Endothelial cell of umbilical vein (primary cell): ENCODE data around the gene RETREG2. TPM values are rescaled to one million over a fixed set of nuclear protein-coding genes. Genes with fewer than 3 reads are reported as not detected.

Experiments
- BruUV-seq: library from RNA; stranded (reverse); fragments of 400-500 nt; replicated peaks from 2 replicates; lab custom pipeline; 2021; lab: Mats Ljungman, UMichigan
- CTCF ChIA-PET: fragments of 300-600, 350-600 bp; sonication (Branson Sonifier 250); formaldehyde crosslinking; loops from one replicate; lab custom pipeline; 2021; ENCODE audit warnings: antibody characterized with exemption, inconsistent platforms; lab: Charles Lee
- POLR2A ChIA-PET: fragments of 300-600, 350-600 bp; sonication (Branson Sonifier 250); formaldehyde crosslinking; loops from one replicate; lab custom pipeline; 2021; ENCODE audit warnings: antibody characterized with exemption, inconsistent platforms; lab: Charles Lee
- DNase-seq: peaks from one replicate; pipeline ENCODE4 v3.0.0-alpha.2; 2011; ENCODE audit warnings: low read depth, low spot score
- FAIRE-seq: peaks from 2 replicates; lab custom pipeline; 2011; peaks lifted over from hg19 to GRCh38; lab: Jason Lieb, UNC
- H2AFZ ChIP-seq: 2 replicates; pipeline ENCODE4 v1.6.0; 2012; ENCODE audit warnings: low read depth, low read length, control low read depth, inconsistent platforms
- H3K27ac ChIP-seq: 2 replicates; pipeline ENCODE4 v1.5.1; 2011; ENCODE audit warnings: low read depth, mild to moderate bottlenecking, control low read depth, low read length, moderate library complexity; ENCODE audit not compliant: insufficient read depth
- H3K27me3 ChIP-seq, 2 experiments: 2 replicates each; pipeline versions ENCODE4 v1.6.0 to v1.6.1; 2011; ENCODE audit warnings: low read length in 2 of 2, mixed read lengths in 1 of 2; ENCODE audit not compliant: control insufficient read depth in 2 of 2, insufficient read depth in 2 of 2
- H3K36me3 ChIP-seq, 2 experiments: 2 replicates in 1 of 2; 3 replicates in 1 of 2; pipeline ENCODE4 v1.5.1; 2011; ENCODE audit warnings: low read length in 2 of 2, mild to moderate bottlenecking in 1 of 2, moderate library complexity in 1 of 2; ENCODE audit not compliant: control insufficient read depth in 2 of 2, insufficient read depth in 2 of 2; ENCODE audit errors: extremely low read depth in 1 of 2
- H3K4me1 ChIP-seq: 3 replicates; pipeline ENCODE4 v1.5.1; 2011; ENCODE audit warnings: mild to moderate bottlenecking, low read length; ENCODE audit not compliant: control insufficient read depth, insufficient read depth; ENCODE audit errors: extremely low read depth
- H3K4me2 ChIP-seq: 2 replicates; pipeline ENCODE4 v1.6.1; 2011; ENCODE audit warnings: low read length, control low read depth, mixed read lengths; ENCODE audit not compliant: insufficient read depth
- H3K4me3 ChIP-seq, 3 experiments: fragments of 200-600 bp in 1 of 3; sonication (generic), shearing (Covaris generic) in 1 of 3; replicated peaks in 1 of 3; 2 replicates each; pipeline ENCODE4 v1.5.1; 2011 to 2016; ENCODE audit warnings: control low read depth in 3 of 3, low read length in 3 of 3, mild to moderate bottlenecking in 2 of 3, inconsistent platforms in 1 of 3, low read depth in 1 of 3, moderate library complexity in 1 of 3; ENCODE audit not compliant: insufficient read depth in 1 of 3
- H3K79me2 ChIP-seq: 2 replicates; pipeline ENCODE4 v1.6.0; 2012; ENCODE audit warnings: low read length, inconsistent platforms; ENCODE audit not compliant: control insufficient read depth, insufficient read depth
- H3K9ac ChIP-seq: replicated peaks from 2 replicates; pipeline ENCODE3; 2011; ENCODE audit warnings: low read length, control low read depth; ENCODE audit not compliant: insufficient read depth; ENCODE audit errors: extremely low read depth
- H3K9me1 ChIP-seq: replicated peaks from 3 replicates; pipeline ENCODE4 v1.6.0; 2011; ENCODE audit warnings: mild to moderate bottlenecking, low read length; ENCODE audit not compliant: control insufficient read depth, insufficient read depth; ENCODE audit errors: extremely low read depth
- H3K9me3 ChIP-seq: replicated peaks from 2 replicates; pipeline ENCODE4 v1.5.1; 2012; ENCODE audit warnings: low read length, inconsistent platforms; ENCODE audit not compliant: control insufficient read depth, insufficient read depth
- H4K20me1 ChIP-seq: replicated peaks from 2 replicates; pipeline ENCODE3; 2011; ENCODE audit warnings: mild to moderate bottlenecking, low read length; ENCODE audit not compliant: control insufficient read depth, insufficient read depth; ENCODE audit errors: extremely low read depth
- EZH2 ChIP-seq: IDR thresholded peaks from 2 replicates; pipeline ENCODE4 v1.6.1; 2012; ENCODE audit warnings: borderline replicate concordance, low read depth, mild to moderate bottlenecking, moderate library complexity, low read length, inconsistent platforms; ENCODE audit not compliant: severe bottlenecking
- JUN ChIP-seq: IDR thresholded peaks from 2 replicates; pipeline ENCODE4 v1.6.1; 2011; ENCODE audit warnings: borderline replicate concordance, low read depth; ENCODE audit not compliant: insufficient read length, insufficient read depth
- MAX ChIP-seq: IDR thresholded peaks from 2 replicates; pipeline ENCODE4 v1.6.1; 2011; ENCODE audit not compliant: insufficient read depth, insufficient read length
- dilution Hi-C: fragments of 300-500 bp; cut with MboI; formaldehyde crosslinking; loops from one replicate; pipeline ENCODE4 v1.15.0; 2019; ENCODE audit warnings: low sequenced_read_pairs; ENCODE audit not compliant: extremely low pct_ligation_motif_present
- intact Hi-C: fragments of 100-400 bp; cut with micrococcal nuclease; formaldehyde crosslinking; loops from one replicate; pipeline ENCODE4 v1.10.0; 2022
- polyA plus RNA-seq, 4 experiments: library from polyadenylated mRNA; depleted of rRNA in 3 of 4; stranded (reverse) in 3 of 4; unstranded in 1 of 4; fragments of >200 nt; gene quantifications; 2 replicates each; pipeline versions ENCODE4 v1.2.1 to v1.2.3, GENCODE V29; 2011 to 2012; ENCODE audit warnings: missing spikeins in 1 of 4
- total RNA-seq: library from RNA; stranded (reverse); gene quantifications from 2 replicates; pipeline ENCODE4 v1.2.3, GENCODE V29; 2021
- TF ChIP-seq, protein P1 (sequence below), 2 donors: IDR thresholded peaks; 1 replicate in 1 of 2; 2 replicates in 1 of 2; pipeline ENCODE4 v1.5.1; 2011; ENCODE audit warnings: low read length in 2 of 2, mild to moderate bottlenecking in 2 of 2, moderate library complexity in 2 of 2, control low read depth in 1 of 2, inconsistent platforms in 1 of 2, low read depth in 1 of 2; ENCODE audit not compliant: insufficient read depth in 1 of 2; ENCODE audit errors: extremely low read depth in 1 of 2

The RETREG2 gene
- total and polyA plus RNA-seq, 2 donors (not counting 3 experiments of a cell fraction or from before 2014, with no cell fraction given): 59.5 to 76.1 TPM

GRCh38 chr2:219171231-219171651 lies 6.8 kb upstream of the RETREG2 start:
- Histone ChIP-seq H3K4me1 (no peaks in the 10 kb centered on the region), H3K9me3 (no peaks in the 10 kb centered on the region), H3K9ac (no peak overlapping the region), H3K4me3 (no peak overlapping the region), H3K27ac (no peak overlapping the region), H3K9me1 (no peaks in the 10 kb centered on the region), H3K4me2 (no peak overlapping the region), H3K79me2 (peaks cover 5% of the 10 kb centered on the region), H3K36me3 (peaks cover 0 to 19% of the 10 kb centered on the region in 2 experiments), H3K27me3 (no peaks in the 10 kb centered on the region), H4K20me1 (peaks cover 3% of the 10 kb centered on the region), H2AFZ (no peak overlapping the region)
- DNase-seq: peak; percentile 76
- FAIRE-seq: peak; percentile 78
- ChIA-PET CTCF (interaction anchor here (0.6 to 5.2 kb wide), 19 partner anchors 10 to 180 kb away, joined by 3 to 32 read pairs (median 5); partner anchors contain the start of genes ABCB6, ANKZF1, GLB1L and NHEJ1), POLR2A (interaction anchor here (0.6 kb wide), 2 partner anchors 16 to 40 kb away, joined by 4 to 7 read pairs; no protein-coding TSS in a partner anchor)
- intact Hi-C loops (loop anchor here (1.0 kb wide), 3 partner anchors 11 to 127 kb away; partner anchors contain the start of gene NHEJ1), dilution Hi-C loops (no loop called here)
- TF ChIP-seq, protein P1, sequence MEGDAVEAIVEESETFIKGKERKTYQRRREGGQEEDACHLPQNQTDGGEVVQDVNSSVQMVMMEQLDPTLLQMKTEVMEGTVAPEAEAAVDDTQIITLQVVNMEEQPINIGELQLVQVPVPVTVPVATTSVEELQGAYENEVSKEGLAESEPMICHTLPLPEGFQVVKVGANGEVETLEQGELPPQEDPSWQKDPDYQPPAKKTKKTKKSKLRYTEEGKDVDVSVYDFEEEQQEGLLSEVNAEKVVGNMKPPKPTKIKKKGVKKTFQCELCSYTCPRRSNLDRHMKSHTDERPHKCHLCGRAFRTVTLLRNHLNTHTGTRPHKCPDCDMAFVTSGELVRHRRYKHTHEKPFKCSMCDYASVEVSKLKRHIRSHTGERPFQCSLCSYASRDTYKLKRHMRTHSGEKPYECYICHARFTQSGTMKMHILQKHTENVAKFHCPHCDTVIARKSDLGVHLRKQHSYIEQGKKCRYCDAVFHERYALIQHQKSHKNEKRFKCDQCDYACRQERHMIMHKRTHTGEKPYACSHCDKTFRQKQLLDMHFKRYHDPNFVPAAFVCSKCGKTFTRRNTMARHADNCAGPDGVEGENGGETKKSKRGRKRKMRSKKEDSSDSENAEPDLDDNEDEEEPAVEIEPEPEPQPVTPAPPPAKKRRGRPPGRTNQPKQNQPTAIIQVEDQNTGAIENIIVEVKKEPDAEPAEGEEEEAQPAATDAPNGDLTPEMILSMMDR (IDR thresholded peaks at IDR 0.05; ENCODE audit: extremely low read depth in 1 of 2, insufficient read depth in 1 of 2, low read depth in 1 of 2, low read length in 2 of 2): peak; percentile 69 to 83
- no peak for TF ChIP-seq EZH2
- TF ChIP-seq MAX: peak; percentile 79
- TF ChIP-seq JUN: no peak
- no TSS peak for BruUV-seq
